ENCODE measurements around the gene PSKH1.
"Not testable (repeated sequence)": the region's sequence is repeated elsewhere in the genome, so short reads cannot be mapped to it uniquely, and the experiment has no call there.

PSKH1 gene

DNA sequence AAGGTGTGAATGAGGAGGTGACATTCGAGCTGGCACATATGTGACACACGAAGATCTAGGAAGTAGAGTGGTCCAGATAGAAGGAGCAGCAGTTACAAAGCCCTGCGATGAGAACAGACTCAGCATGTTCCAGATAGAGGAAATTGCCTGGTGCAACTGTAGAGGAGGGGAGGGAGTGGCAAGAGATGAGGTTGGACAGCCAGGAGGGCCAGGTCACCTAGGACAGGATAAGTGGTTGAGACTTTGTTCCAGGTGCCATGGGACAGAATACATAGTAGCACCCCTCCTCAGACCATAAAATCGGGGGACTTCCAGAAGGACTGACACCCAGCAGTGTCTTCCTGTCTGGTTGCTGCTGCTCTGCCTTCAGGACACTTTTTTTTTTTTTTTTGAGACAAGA, 34.6 kb upstream of the PSKH1 start:
- no peak overlapping the region for H3K4me3 ChIP-seq (IDR thresholded peaks at IDR 0.05; ENCODE audit: insufficient read depth, low read depth, low read length)
- no peak overlapping the region for H3K4me2 ChIP-seq
- H3K4me1 ChIP-seq (ENCODE audit: low read depth, poor library complexity, severe bottlenecking) = peaks cover 47% of the 10 kb centered on the region
- H2AFZ ChIP-seq (ENCODE audit: low read depth) = no peak overlapping the region
- no peaks in the 10 kb centered on the region for H3K36me3 ChIP-seq (ENCODE audit: insufficient read depth)
- TF ChIP-seq, protein P1, sequence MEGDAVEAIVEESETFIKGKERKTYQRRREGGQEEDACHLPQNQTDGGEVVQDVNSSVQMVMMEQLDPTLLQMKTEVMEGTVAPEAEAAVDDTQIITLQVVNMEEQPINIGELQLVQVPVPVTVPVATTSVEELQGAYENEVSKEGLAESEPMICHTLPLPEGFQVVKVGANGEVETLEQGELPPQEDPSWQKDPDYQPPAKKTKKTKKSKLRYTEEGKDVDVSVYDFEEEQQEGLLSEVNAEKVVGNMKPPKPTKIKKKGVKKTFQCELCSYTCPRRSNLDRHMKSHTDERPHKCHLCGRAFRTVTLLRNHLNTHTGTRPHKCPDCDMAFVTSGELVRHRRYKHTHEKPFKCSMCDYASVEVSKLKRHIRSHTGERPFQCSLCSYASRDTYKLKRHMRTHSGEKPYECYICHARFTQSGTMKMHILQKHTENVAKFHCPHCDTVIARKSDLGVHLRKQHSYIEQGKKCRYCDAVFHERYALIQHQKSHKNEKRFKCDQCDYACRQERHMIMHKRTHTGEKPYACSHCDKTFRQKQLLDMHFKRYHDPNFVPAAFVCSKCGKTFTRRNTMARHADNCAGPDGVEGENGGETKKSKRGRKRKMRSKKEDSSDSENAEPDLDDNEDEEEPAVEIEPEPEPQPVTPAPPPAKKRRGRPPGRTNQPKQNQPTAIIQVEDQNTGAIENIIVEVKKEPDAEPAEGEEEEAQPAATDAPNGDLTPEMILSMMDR (conservative IDR thresholded peaks at IDR 0.05; ENCODE audit: low read depth, low read length) = no peak
- H3K79me2 ChIP-seq (ENCODE audit: insufficient read depth, low read depth) = peaks cover 87% of the 10 kb centered on the region
- no peak overlapping the region for H3K9ac ChIP-seq
- H3K27me3 ChIP-seq (ENCODE audit: insufficient read depth, low read depth) = no peaks in the 10 kb centered on the region
- H4K20me1 ChIP-seq (ENCODE audit: insufficient read depth) = peaks cover 14% of the 10 kb centered on the region
- no peak overlapping the region for H3K27ac ChIP-seq

GRCh38 chr16:67860589-67861398, 32.3 kb upstream of the PSKH1 start:
- Histone ChIP-seq H2AFZ (ENCODE audit: low read depth) (no peak overlapping the region), H3K9ac (no peak overlapping the region), H3K27me3 (ENCODE audit: insufficient read depth, low read depth) (no peaks in the 10 kb centered on the region), H3K4me3 (IDR thresholded peaks at IDR 0.05; ENCODE audit: insufficient read depth, low read depth, low read length) (no peak overlapping the region), H3K36me3 (ENCODE audit: insufficient read depth) (no peaks in the 10 kb centered on the region), H3K79me2 (ENCODE audit: insufficient read depth, low read depth) (peaks cover 65% of the 10 kb centered on the region), H3K4me1 (ENCODE audit: low read depth, poor library complexity, severe bottlenecking) (peaks cover 40% of the 10 kb centered on the region), H3K4me2 (no peak overlapping the region), H4K20me1 (ENCODE audit: insufficient read depth) (peaks cover 5% of the 10 kb centered on the region), H3K27ac (no peak overlapping the region)
- TF ChIP-seq, protein P1 (conservative IDR thresholded peaks at IDR 0.05; ENCODE audit: low read depth, low read length) = no peak

DNA sequence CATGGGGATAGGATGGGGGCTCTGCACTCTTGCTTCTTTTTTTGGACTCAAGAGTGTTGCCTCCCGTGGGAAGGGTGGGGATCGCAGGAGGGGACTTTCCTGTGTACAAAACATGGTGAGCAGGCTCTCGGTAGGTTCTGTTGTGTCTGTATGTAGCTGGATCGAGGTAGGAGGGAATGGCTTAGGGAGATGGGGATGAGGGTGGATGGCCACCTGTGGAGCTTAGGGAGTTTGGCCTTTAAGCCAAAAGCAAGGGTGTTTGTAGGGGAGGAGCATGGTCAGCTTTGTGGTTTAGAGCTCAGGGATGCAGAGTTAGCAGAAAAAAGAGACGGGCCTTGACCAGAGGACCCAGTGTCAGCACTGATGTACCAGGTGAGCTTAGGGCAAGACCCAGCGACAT, 31.2 kb upstream of the PSKH1 start:
- no peak overlapping the region for H3K27ac ChIP-seq
- peaks cover 2% of the 10 kb centered on the region; the same call in 1 of the 2 replicates for H3K36me3 ChIP-seq (ENCODE audit: insufficient read depth)
- H3K4me3 ChIP-seq (IDR thresholded peaks at IDR 0.05; ENCODE audit: insufficient read depth, low read depth, low read length) = no peak overlapping the region

GRCh38 chr16:67862623-67863583, 30.2 kb upstream of the PSKH1 start:
- Histone ChIP-seq H3K36me3 (ENCODE audit: insufficient read depth) (peaks cover 4% of the 10 kb centered on the region; the same call in 1 of the 2 replicates), H3K4me2 (no peak overlapping the region), H3K4me3 (IDR thresholded peaks at IDR 0.05; ENCODE audit: insufficient read depth, low read depth, low read length) (no peak overlapping the region), H2AFZ (ENCODE audit: low read depth) (no peak overlapping the region), H3K79me2 (ENCODE audit: insufficient read depth, low read depth) (peaks cover 44% of the 10 kb centered on the region), H4K20me1 (ENCODE audit: insufficient read depth) (no peaks in the 10 kb centered on the region), H3K27ac (no peak overlapping the region), H3K9ac (no peak overlapping the region), H3K27me3 (ENCODE audit: insufficient read depth, low read depth) (no peaks in the 10 kb centered on the region), H3K4me1 (ENCODE audit: low read depth, poor library complexity, severe bottlenecking) (peaks cover 24% of the 10 kb centered on the region)
- TF ChIP-seq, protein P1 (conservative IDR thresholded peaks at IDR 0.05; ENCODE audit: low read depth, low read length) = no peak

More for the DNA sequence above, 31.2 kb upstream of the PSKH1 start:
- Histone ChIP-seq H3K79me2 (ENCODE audit: insufficient read depth, low read depth) (peaks cover 54% of the 10 kb centered on the region), H3K9ac (no peak overlapping the region), H4K20me1 (ENCODE audit: insufficient read depth) (peaks cover 2% of the 10 kb centered on the region), H2AFZ (ENCODE audit: low read depth) (no peak overlapping the region), H3K4me1 (ENCODE audit: low read depth, poor library complexity, severe bottlenecking) (peaks cover 34% of the 10 kb centered on the region), H3K27me3 (ENCODE audit: insufficient read depth, low read depth) (no peaks in the 10 kb centered on the region), H3K4me2 (no peak overlapping the region)
- TF ChIP-seq, protein P1 (conservative IDR thresholded peaks at IDR 0.05; ENCODE audit: low read depth, low read length) = no peak

DNA sequence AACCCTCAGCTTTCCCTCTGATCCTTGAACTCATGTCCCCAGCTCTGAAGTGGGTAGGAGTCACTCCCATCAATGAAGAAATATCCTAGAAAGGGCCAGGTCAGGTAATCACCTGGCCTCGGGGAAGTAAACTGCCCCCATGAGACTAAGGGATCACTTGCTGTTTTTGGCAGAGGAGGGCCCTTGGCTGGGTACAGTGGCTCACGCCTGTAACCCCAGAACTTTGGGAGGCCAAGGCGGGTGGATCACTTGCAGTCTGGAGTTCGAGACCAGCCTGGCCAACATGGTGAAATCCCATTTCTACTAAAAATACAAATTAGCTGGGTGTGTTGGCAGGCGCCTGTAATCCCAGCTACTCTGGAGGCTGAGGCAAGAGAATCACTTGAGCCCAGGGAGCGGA, 29.0 kb upstream of the PSKH1 start:
- not testable (repeated sequence) for H4K20me1 ChIP-seq (ENCODE audit: insufficient read depth); H3K36me3 ChIP-seq (ENCODE audit: insufficient read depth); H3K4me2 ChIP-seq; H2AFZ ChIP-seq (ENCODE audit: low read depth); H3K27ac ChIP-seq; H3K4me3 ChIP-seq (IDR thresholded peaks at IDR 0.05; ENCODE audit: insufficient read depth, low read depth, low read length); H3K9ac ChIP-seq; H3K27me3 ChIP-seq (ENCODE audit: insufficient read depth, low read depth)
- H3K4me1 ChIP-seq (ENCODE audit: low read depth, poor library complexity, severe bottlenecking) = peaks cover 24% of the 10 kb centered on the region
- H3K79me2 ChIP-seq (ENCODE audit: insufficient read depth, low read depth) = peaks cover 33% of the 10 kb centered on the region; the same call in 1 of the 2 replicates

Data from KMS-11 (cell line).